Activated CD8-positive, alpha-beta memory T cell treated with anti-CD3 and anti-CD28 coated beads, Interleukin-2, amount 50 U/mL, for 48 hours (primary cell): Measurements from ENCODE around the gene GPN2.

Source experiments
- DNase-seq: peaks from one replicate; pipeline ENCODE4 v3.0.0-alpha.2; 2020

Gene GPN2

GRCh38 chr1:26889551-26890466 lies at the start of gene GPN2:
GPN2 (minus strand) TSS chr1:26890283; CDS start chr1:26890096, 187 bp downstream.
- DNase-seq: peak; percentile 87

- no peak for DNase-seq
Observed at GRCh38 chr1:26938659-26939025, 48.6 kb upstream of the GPN2 start.

GRCh38 chr1:26938004-26938658 lies 48.0 kb upstream of the GPN2 start:
- DNase-seq: no peak

- no peak for DNase-seq
Observed at GRCh38 chr1:26936823-26937222, 46.7 kb upstream of the GPN2 start.

- DNase-seq: no peak
Observed at GRCh38 chr1:26932531-26932930, 42.4 kb upstream of the GPN2 start.

- DNase-seq: no peak
Observed at GRCh38 chr1:26923711-26924110, 33.6 kb upstream of the GPN2 start.

GRCh38 chr1:26922901-26923300 lies 32.8 kb upstream of the GPN2 start:
- DNase-seq: no peak

GRCh38 chr1:26922431-26922729 lies 32.3 kb upstream of the GPN2 start:
- DNase-seq: no peak

- peak; percentile 97 for DNase-seq
Observed at GRCh38 chr1:26921540-26922430, 31.7 kb upstream of the GPN2 start, which contains the start of gene NUDC. NUDC (plus strand) TSS chr1:26921743; CDS start chr1:26921849, 106 bp downstream.

GRCh38 chr1:26921126-26921539 lies 31.1 kb upstream of the GPN2 start:
- DNase-seq: no peak

GRCh38 chr1:26915204-26915842 lies 25.2 kb upstream of the GPN2 start:
- no peak for DNase-seq

GRCh38 chr1:26913754-26914619 lies 23.9 kb upstream of the GPN2 start, which contains the start of gene NR0B2:
NR0B2 (minus strand) TSS chr1:26913975; CDS start chr1:26913940, 35 bp downstream.
- no peak for DNase-seq

GRCh38 chr1:26913389-26913753 lies 23.3 kb upstream of the GPN2 start:
- no peak for DNase-seq

GRCh38 chr1:26912147-26912490 lies 22.0 kb upstream of the GPN2 start:
- DNase-seq: no peak

GRCh38 chr1:26911399-26912146 lies 21.5 kb upstream of the GPN2 start:
- no peak for DNase-seq

- no peak for DNase-seq
Observed at GRCh38 chr1:26910343-26911160, 20.5 kb upstream of the GPN2 start.

GRCh38 chr1:26909951-26910342 lies 19.9 kb upstream of the GPN2 start:
- no peak for DNase-seq

- no peak for DNase-seq
Observed at GRCh38 chr1:26907071-26907917, 17.2 kb upstream of the GPN2 start.
